ENCODE results near the gene SLC39A7. TPM values are rescaled to one million over a fixed set of nuclear protein-coding genes. Genes with fewer than 3 reads are reported as not detected.

SLC39A7 gene
- total and polyA plus RNA-seq, 2 donors (not counting 3 experiments of a cell fraction or from before 2014, with no cell fraction given), result 99.8 to 129 TPM

DNA sequence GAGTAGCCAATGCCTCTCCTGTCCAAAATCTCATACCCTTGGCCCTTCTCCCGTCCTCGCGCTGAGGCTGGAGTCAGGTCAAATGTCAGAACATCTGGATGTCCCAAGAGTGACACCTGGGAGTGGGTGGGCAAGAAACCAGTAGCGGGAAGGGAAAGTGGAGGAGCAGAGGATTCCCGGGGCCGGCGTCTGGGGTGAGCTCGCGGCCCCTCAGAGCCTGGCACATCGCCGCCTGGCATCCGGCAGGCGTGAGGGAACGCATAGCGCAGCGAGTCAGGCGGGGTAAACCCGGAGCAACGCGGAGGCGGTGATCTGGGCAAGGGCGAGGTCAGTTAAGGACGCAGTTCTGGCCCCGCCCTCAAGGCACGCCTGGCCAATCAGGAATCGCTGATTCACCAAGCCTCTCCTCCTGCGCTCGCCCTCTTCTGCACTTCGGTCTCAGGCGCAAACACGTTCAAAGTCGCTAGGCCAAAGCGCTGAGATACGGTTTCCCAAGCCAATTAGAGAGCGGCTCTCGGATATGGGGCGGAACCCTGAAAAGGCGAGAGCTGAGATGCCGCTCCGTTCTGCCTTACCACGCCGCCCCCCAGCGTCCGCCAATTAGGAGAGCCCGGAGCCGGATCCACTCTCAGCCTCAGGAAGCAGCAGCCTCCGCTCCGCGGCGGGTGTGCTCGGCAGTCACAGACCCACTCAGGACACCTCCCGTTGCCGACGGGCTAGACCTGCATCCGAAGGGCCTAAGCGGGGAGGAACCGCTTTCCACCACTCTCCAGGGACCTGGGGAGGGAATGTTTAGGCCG lies 48.5 kb downstream of the SLC39A7 start:
- ChIA-PET CTCF (interaction anchor here (0.9 to 4.5 kb wide), 35 partner anchors 11 to 658 kb away, joined by 3 to 99 read pairs (median 9); partner anchors contain the start of genes HSD17B8, RGL2, RING1 and RPS18), POLR2A (interaction anchor here (0.7 to 2.7 kb wide), 5 partner anchors 23 to 277 kb away, joined by 3 to 12 read pairs (median 4); partner anchors contain the start of genes RING1, RPS18 and VPS52)
- Histone ChIP-seq H3K9me1 (replicated peaks; ENCODE audit: control insufficient read depth, extremely low read depth, insufficient read depth, low read length) (no peaks in the 10 kb centered on the region), H3K27me3 (ENCODE audit: control insufficient read depth in 2 of 2, insufficient read depth in 2 of 2, low read length in 2 of 2) (peaks cover 0 to 2% of the 10 kb centered on the region in 2 experiments), H3K4me3 (replicated peaks in 1 of 3; ENCODE audit: insufficient read depth in 1 of 3, low read depth in 1 of 3, low read length in 3 of 3) (peak overlapping the region; percentile 18 to 69 (median 38)), H3K9ac (replicated peaks; ENCODE audit: extremely low read depth, insufficient read depth, low read length) (peak overlapping the region; percentile 69), H3K4me2 (ENCODE audit: insufficient read depth, low read length) (peak overlapping the region; percentile 91), H3K4me1 (ENCODE audit: control insufficient read depth, extremely low read depth, insufficient read depth, low read length) (peaks cover 23% of the 10 kb centered on the region), H3K27ac (ENCODE audit: insufficient read depth, low read depth, low read length) (peak overlapping the region; percentile 72), H4K20me1 (replicated peaks; ENCODE audit: control insufficient read depth, extremely low read depth, insufficient read depth, low read length) (no peaks in the 10 kb centered on the region), H3K36me3 (ENCODE audit: control insufficient read depth in 2 of 2, extremely low read depth in 1 of 2, insufficient read depth in 2 of 2, low read length in 2 of 2) (peaks cover 0 to 2% of the 10 kb centered on the region in 2 experiments), H3K9me3 (replicated peaks; ENCODE audit: control insufficient read depth, insufficient read depth, low read length) (no peaks in the 10 kb centered on the region), H2AFZ (ENCODE audit: low read depth, low read length) (peak overlapping the region; percentile 81), H3K79me2 (ENCODE audit: control insufficient read depth, insufficient read depth, low read length) (no peaks in the 10 kb centered on the region)
- peak; percentile 98 for FAIRE-seq
- dilution Hi-C loops (cut with MboI; ENCODE audit: extremely low pct_ligation_motif_present, low sequenced_read_pairs) (no loop called here), intact Hi-C loops (cut with micrococcal nuclease) (loop anchor here (1.0 to 10.0 kb wide), 8 partner anchors 22 to 364 kb away; partner anchors contain the start of genes RING1, RXRB, SLC39A7 and VPS52)
- DNase-seq (ENCODE audit: low read depth, low spot score), result peak; percentile 100
- no TSS peak for BruUV-seq (replicated peaks)
- TF ChIP-seq POLR2A (IDR thresholded peaks at IDR 0.05; ENCODE audit: low read depth, low read length), result peak; percentile 93
- no peak for TF ChIP-seq JUN (IDR thresholded peaks at IDR 0.05; ENCODE audit: borderline replicate concordance, insufficient read depth, insufficient read length, low read depth)
- TF ChIP-seq, protein P1, sequence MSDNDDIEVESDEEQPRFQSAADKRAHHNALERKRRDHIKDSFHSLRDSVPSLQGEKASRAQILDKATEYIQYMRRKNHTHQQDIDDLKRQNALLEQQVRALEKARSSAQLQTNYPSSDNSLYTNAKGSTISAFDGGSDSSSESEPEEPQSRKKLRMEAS (IDR thresholded peaks at IDR 0.05; ENCODE audit: insufficient read depth, insufficient read length), result peak; percentile 27
- TF ChIP-seq POLR2AphosphoS5 (IDR thresholded peaks at IDR 0.05; ENCODE audit: insufficient read depth, low read depth, low read length), result peak; percentile 91
- peak; percentile 10 for TF ChIP-seq MYC (IDR thresholded peaks at IDR 0.05; ENCODE audit: low read depth, low read length)
- TF ChIP-seq CTCF (IDR thresholded peaks at IDR 0.05; ENCODE audit: extremely low read depth in 1 of 2, insufficient read depth in 1 of 2, low read depth in 1 of 2, low read length in 2 of 2), result peak in 1 of 2 donors; percentile 21
- TF ChIP-seq EZH2 (IDR thresholded peaks at IDR 0.05; ENCODE audit: borderline replicate concordance, low read depth, low read length, severe bottlenecking), result no peak
- TF ChIP-seq GATA2 (IDR thresholded peaks at IDR 0.05; ENCODE audit: insufficient read depth, insufficient read length, low read depth, low read length), result no peak
- TF ChIP-seq FOS (IDR thresholded peaks at IDR 0.05; ENCODE audit: borderline replicate concordance, insufficient read depth, low read length), result peak; percentile 33

All from endothelial cell of umbilical vein (primary cell).